ENCODE results near the gene NPPC. TPM values are rescaled to one million over a fixed set of nuclear protein-coding genes. Genes with fewer than 3 reads are reported as not detected.

Gene NPPC
- total RNA-seq, 1 donor from 2014 or later, result not detected

DNA sequence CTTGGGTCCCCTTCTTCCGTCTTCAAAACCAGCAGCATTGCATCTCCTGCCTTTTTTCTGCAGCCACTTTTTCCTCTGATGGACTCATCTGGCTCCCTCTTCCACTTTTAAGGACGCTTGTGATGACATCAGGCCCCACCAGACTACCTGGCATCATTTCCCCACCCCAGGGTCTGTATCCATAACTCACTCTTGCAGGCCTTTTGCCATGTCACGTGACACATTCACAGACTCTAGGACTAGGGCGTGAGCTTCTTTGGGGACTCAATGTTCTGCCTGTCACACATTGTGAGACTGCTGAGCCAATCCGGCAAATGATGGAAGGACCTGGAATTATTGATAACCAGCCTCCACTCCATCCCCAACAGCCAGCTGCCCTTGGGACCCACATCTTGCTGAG lies 23.6 kb downstream of the NPPC start:
- no peak for DNase-seq (ENCODE audit: extremely low spot score, unreplicated experiment)
- Mint-ChIP-seq H3K9me3 (ENCODE audit: unreplicated experiment) (no peaks in the 10 kb centered on the region), H3K36me3 (ENCODE audit: unreplicated experiment) (no peaks in the 10 kb centered on the region), H3K4me3 (ENCODE audit: unreplicated experiment) (no peak overlapping the region), H3K27ac (ENCODE audit: unreplicated experiment) (no peak overlapping the region), H3K27me3 (ENCODE audit: unreplicated experiment) (peaks cover 22% of the 10 kb centered on the region), H3K4me1 (ENCODE audit: unreplicated experiment) (peaks cover 6% of the 10 kb centered on the region)
- TF ChIP-seq, protein P1, sequence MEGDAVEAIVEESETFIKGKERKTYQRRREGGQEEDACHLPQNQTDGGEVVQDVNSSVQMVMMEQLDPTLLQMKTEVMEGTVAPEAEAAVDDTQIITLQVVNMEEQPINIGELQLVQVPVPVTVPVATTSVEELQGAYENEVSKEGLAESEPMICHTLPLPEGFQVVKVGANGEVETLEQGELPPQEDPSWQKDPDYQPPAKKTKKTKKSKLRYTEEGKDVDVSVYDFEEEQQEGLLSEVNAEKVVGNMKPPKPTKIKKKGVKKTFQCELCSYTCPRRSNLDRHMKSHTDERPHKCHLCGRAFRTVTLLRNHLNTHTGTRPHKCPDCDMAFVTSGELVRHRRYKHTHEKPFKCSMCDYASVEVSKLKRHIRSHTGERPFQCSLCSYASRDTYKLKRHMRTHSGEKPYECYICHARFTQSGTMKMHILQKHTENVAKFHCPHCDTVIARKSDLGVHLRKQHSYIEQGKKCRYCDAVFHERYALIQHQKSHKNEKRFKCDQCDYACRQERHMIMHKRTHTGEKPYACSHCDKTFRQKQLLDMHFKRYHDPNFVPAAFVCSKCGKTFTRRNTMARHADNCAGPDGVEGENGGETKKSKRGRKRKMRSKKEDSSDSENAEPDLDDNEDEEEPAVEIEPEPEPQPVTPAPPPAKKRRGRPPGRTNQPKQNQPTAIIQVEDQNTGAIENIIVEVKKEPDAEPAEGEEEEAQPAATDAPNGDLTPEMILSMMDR (IDR thresholded peaks at IDR 0.05), result no peak

DNA sequence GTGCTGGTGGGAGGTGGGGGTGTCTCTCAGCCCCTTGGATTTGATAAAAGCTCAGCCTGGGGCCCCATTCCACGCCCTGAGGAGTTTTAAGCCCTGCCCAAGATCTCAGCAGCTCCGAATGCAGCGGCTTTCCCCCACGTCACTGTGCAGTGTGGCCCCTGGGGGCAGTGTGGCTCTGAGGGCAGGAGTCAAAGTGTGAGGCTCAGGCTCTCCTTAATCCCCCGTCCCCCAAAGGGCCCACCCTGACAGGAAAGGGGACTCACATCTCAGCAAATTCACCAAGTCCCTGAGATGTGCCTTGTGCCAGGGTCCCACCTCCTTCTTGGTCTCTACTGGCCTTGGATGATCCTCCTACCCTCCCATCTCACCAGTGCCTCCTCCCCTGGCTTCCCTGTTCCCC lies 25.2 kb downstream of the NPPC start:
- Mint-ChIP-seq H3K27me3 (ENCODE audit: unreplicated experiment) (peaks cover 24% of the 10 kb centered on the region), H3K9me3 (ENCODE audit: unreplicated experiment) (no peaks in the 10 kb centered on the region), H3K4me1 (ENCODE audit: unreplicated experiment) (peaks cover 6% of the 10 kb centered on the region), H3K4me3 (ENCODE audit: unreplicated experiment) (no peak overlapping the region), H3K36me3 (ENCODE audit: unreplicated experiment) (no peaks in the 10 kb centered on the region), H3K27ac (ENCODE audit: unreplicated experiment) (no peak overlapping the region)
- TF ChIP-seq, protein P1 (IDR thresholded peaks at IDR 0.05), result no peak
- DNase-seq (ENCODE audit: extremely low spot score, unreplicated experiment), result no peak

DNA sequence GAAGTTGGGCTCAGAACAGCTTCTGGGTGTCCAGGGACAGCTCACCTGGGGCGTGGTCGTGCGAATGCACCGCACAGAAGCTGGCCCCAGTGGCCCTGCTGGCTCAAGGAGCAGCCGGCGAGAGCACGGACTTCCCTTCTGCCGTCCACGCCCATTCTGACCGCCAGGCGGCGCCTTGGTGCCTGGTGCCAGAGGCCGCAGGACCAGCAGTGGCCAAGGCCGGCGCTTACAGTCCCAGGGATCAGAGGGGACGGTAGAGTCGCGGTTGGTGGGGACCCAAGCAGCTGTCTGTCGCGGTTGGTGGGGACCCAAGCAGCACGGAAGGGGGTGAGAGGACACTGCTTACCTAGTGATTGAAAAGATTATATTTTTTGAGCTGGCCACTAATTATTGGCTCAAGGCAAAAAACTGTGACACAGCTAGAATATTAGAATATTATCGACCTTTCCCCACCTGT lies 25.7 kb downstream of the NPPC start:
- peaks cover 24% of the 10 kb centered on the region for H3K27me3 Mint-ChIP-seq (ENCODE audit: unreplicated experiment)
- no peak overlapping the region for H3K27ac Mint-ChIP-seq (ENCODE audit: unreplicated experiment)
- peaks cover 6% of the 10 kb centered on the region for H3K4me1 Mint-ChIP-seq (ENCODE audit: unreplicated experiment)
- H3K9me3 Mint-ChIP-seq (ENCODE audit: unreplicated experiment), result no peaks in the 10 kb centered on the region
- peak; percentile 92 for DNase-seq (ENCODE audit: extremely low spot score, unreplicated experiment)
- H3K4me3 Mint-ChIP-seq (ENCODE audit: unreplicated experiment), result no peak overlapping the region
- H3K36me3 Mint-ChIP-seq (ENCODE audit: unreplicated experiment), result no peaks in the 10 kb centered on the region
- TF ChIP-seq, protein P1 (IDR thresholded peaks at IDR 0.05), result peak; percentile 81

GRCh38 chr2:231894566-231895380 lies 31.4 kb downstream of the NPPC start:
- H3K4me1 Mint-ChIP-seq (ENCODE audit: unreplicated experiment), result no peaks in the 10 kb centered on the region
- H3K36me3 Mint-ChIP-seq (ENCODE audit: unreplicated experiment), result no peaks in the 10 kb centered on the region
- H3K27me3 Mint-ChIP-seq (ENCODE audit: unreplicated experiment), result peaks cover 19% of the 10 kb centered on the region
- no peak overlapping the region for H3K27ac Mint-ChIP-seq (ENCODE audit: unreplicated experiment)
- no peak overlapping the region for H3K4me3 Mint-ChIP-seq (ENCODE audit: unreplicated experiment)
- no peak for DNase-seq (ENCODE audit: extremely low spot score, unreplicated experiment)
- no peaks in the 10 kb centered on the region for H3K9me3 Mint-ChIP-seq (ENCODE audit: unreplicated experiment)
- TF ChIP-seq, protein P1 (IDR thresholded peaks at IDR 0.05), result no peak

GRCh38 chr2:231891514-231891905 lies 34.7 kb downstream of the NPPC start:
- Mint-ChIP-seq H3K27me3 (ENCODE audit: unreplicated experiment) (peaks cover 24% of the 10 kb centered on the region), H3K9me3 (ENCODE audit: unreplicated experiment) (no peaks in the 10 kb centered on the region), H3K27ac (ENCODE audit: unreplicated experiment) (no peak overlapping the region), H3K4me1 (ENCODE audit: unreplicated experiment) (no peaks in the 10 kb centered on the region), H3K36me3 (ENCODE audit: unreplicated experiment) (no peaks in the 10 kb centered on the region), H3K4me3 (ENCODE audit: unreplicated experiment) (no peak overlapping the region)
- TF ChIP-seq, protein P1 (IDR thresholded peaks at IDR 0.05), result no peak
- DNase-seq (ENCODE audit: extremely low spot score, unreplicated experiment), result no peak

Data from osteocyte (in vitro differentiated cells).